ENCODE data around the gene IRX3. TPM values are rescaled to one million over a fixed set of nuclear protein-coding genes. Genes with fewer than 3 reads are reported as not detected.

IRX3 gene
- total and polyA plus RNA-seq, 2 of the 8 experiments (the other 6 are each of a cell fraction or from before 2014, with no cell fraction given), result 0.50 to 1.6 TPM

GRCh38 chr16:54284931-54285413 is 1.6 kb downstream of the IRX3 start:
- H3K79me1 ChIP-seq (ENCODE audit: low read depth, low read length), result no peaks in the 10 kb centered on the region
- H4K20me1 ChIP-seq (replicated peaks in 1 of 2; ENCODE audit: control insufficient read depth in 1 of 2, insufficient read depth in 2 of 2, low read length in 2 of 2), result peaks cover 9 to 12% of the 10 kb centered on the region in 2 experiments
- H4K8ac ChIP-seq (ENCODE audit: extremely low read depth, insufficient read depth, low read length), result peak overlapping the region; percentile 76; the same call in 1 of the 2 replicates
- H3K9ac ChIP-seq (replicated peaks in 1 of 4; ENCODE audit: extremely low read depth in 1 of 4, low read depth in 3 of 4, low read length in 3 of 4), result no peak overlapping the region; a peak in 1 of 7 replicates
- peak overlapping the region; percentile 83 for H3K18ac ChIP-seq (ENCODE audit: extremely low read depth, low read length)
- peak overlapping the region; percentile 77 to 95 for H3K4me2 ChIP-seq (ENCODE audit: insufficient read depth in 1 of 2, low read depth in 2 of 2, low read length in 2 of 2)
- H2BK12ac ChIP-seq (ENCODE audit: low read depth, low read length), result peak overlapping the region; percentile 50; the same call in 1 of the 2 replicates
- H3K4ac ChIP-seq (replicated peaks; ENCODE audit: insufficient read length, low read depth, low read length), result no peak overlapping the region
- no peak overlapping the region for H2BK120ac ChIP-seq (replicated peaks; ENCODE audit: low read depth, low read length)
- H3K27me3 ChIP-seq (replicated peaks in 1 of 4; ENCODE audit: control insufficient read depth in 3 of 4, extremely low read depth in 1 of 4, insufficient read depth in 3 of 4, low read length in 3 of 4), result peaks cover 68 to 87% (median 79%) of the 10 kb centered on the region in 4 experiments
- peaks cover 32% of the 10 kb centered on the region for H3K23me2 ChIP-seq (ENCODE audit: low read depth, low read length)
- WGBS, 2 experiments (ENCODE audit: extremely low coverage in 1 of 2, insufficient coverage in 1 of 2, insufficient read length in 1 of 2, insufficient replicate concordance in 2 of 2, low coverage in 1 of 2, low lambda C conversion rate in 2 of 2, missing lambda C conversion rate in 1 of 2), result 5% methylated on average over 29 of the region's 42 CpGs; no CpG with 5 or more reads in 1 of the 2 experiments
- H3K79me2 ChIP-seq (ENCODE audit: control insufficient read depth in 1 of 2, insufficient read depth in 2 of 2, low read length in 2 of 2), result no peaks in the 10 kb centered on the region
- no peak for TF ChIP-seq BACH1 (IDR thresholded peaks at IDR 0.05; ENCODE audit: low read length)
- TF ChIP-seq HDAC6 (IDR thresholded peaks at IDR 0.05; ENCODE audit: low read depth, low read length), result no peak
- TF ChIP-seq ASH2L (IDR thresholded peaks at IDR 0.05; ENCODE audit: low read length), result peak; percentile 39
- H4K5ac ChIP-seq (ENCODE audit: insufficient read length, low read depth, low read length), result no peak overlapping the region
- CTCF ChIA-PET (ENCODE audit: partially characterized antibody), result interaction anchor here (0.6 to 2.3 kb wide), 10 partner anchors 14 to 972 kb away, joined by 3 to 8 read pairs (median 4); no protein-coding TSS in a partner anchor
- peak overlapping the region; percentile 60 to 93 (median 68) for H3K4me3 ChIP-seq (ENCODE audit: extremely low read depth in 1 of 4, insufficient read depth in 2 of 4, low read depth in 3 of 4, low read length in 4 of 4)
- no peak overlapping the region for H2AFZ ChIP-seq (ENCODE audit: low read length)
- no peak overlapping the region for H3K14ac ChIP-seq (ENCODE audit: insufficient read length)
- H2BK5ac ChIP-seq (ENCODE audit: low read depth, low read length), result peak overlapping the region; percentile 35; the same call in 1 of the 2 replicates
- no peak overlapping the region for H3K56ac ChIP-seq (replicated peaks; ENCODE audit: insufficient read length, low read depth, low read length)
- DNase-seq (ENCODE audit: low read depth in 1 of 2, low spot score in 2 of 2), result peak in 1 of 2 experiments; percentile 67
- H3K23ac ChIP-seq (ENCODE audit: insufficient read length), result no peak overlapping the region
- H4K91ac ChIP-seq (replicated peaks; ENCODE audit: insufficient read length, low read length), result no peak overlapping the region
- H3K9me3 ChIP-seq (ENCODE audit: insufficient read depth in 2 of 2, low read depth in 1 of 2, low read length in 1 of 2), result no peaks in the 10 kb centered on the region
- no peak overlapping the region for H2BK20ac ChIP-seq (ENCODE audit: low read length)
- H3K27ac ChIP-seq (ENCODE audit: low read depth, low read length), result no peak overlapping the region
- no peaks in the 10 kb centered on the region; a peak in 1 of 8 replicates for H3K36me3 ChIP-seq (ENCODE audit: control insufficient read depth in 2 of 4, insufficient read depth in 4 of 4, low read length in 3 of 4)
- FAIRE-seq, result no peak
- POLR2A ChIA-PET (ENCODE audit: partially characterized antibody), result interaction anchor here (0.8 to 2.4 kb wide), 2 partner anchors 644 to 646 kb away, joined by 3 to 6 read pairs; partner anchors contain the start of gene IRX5
- peaks cover 0 to 23% (median 16%) of the 10 kb centered on the region in 4 experiments; a peak in 6 of 7 replicates for H3K4me1 ChIP-seq (replicated peaks in 1 of 4; ENCODE audit: control insufficient read depth in 3 of 4, insufficient read depth in 4 of 4, low read length in 3 of 4)
- no peak overlapping the region for H2BK15ac ChIP-seq (ENCODE audit: low read length)
- H2AK5ac ChIP-seq (ENCODE audit: low read depth, low read length), result no peak overlapping the region

Measured in H1 (cell line).